ENCODE measurements around the gene MEGF11.
A peak's percentile ranks its signal among the peaks of the same experiment; 100 is the strongest.

Gene MEGF11

GRCh38 chr15:66099950-66100671 lies 153.4 kb downstream of the MEGF11 start (continued):
- no peak for TF ChIP-seq ZNF174 (tag by site-specific recombination; IDR thresholded peaks at IDR 0.05)
- TF ChIP-seq ZNF585B (tag by site-specific recombination; IDR thresholded peaks at IDR 0.05) = no peak

GRCh38 chr15:66098022-66098363 lies 155.6 kb downstream of the MEGF11 start:
- CTCF ChIA-PET = interaction anchor here (0.6 to 0.9 kb wide), 2 partner anchors 14 to 179 kb away, joined by 3 to 4 read pairs; no protein-coding TSS in a partner anchor
- H3K36me3 ChIP-seq (ENCODE audit: control insufficient read depth in 2 of 2, insufficient read depth in 1 of 2, low read length in 2 of 2) = no peaks in the 10 kb centered on the region

GRCh38 chr15:66097151-66098021 lies 156.2 kb downstream of the MEGF11 start:
- Histone ChIP-seq H3K36me3 (ENCODE audit: control insufficient read depth in 2 of 2, insufficient read depth in 1 of 2, low read length in 2 of 2) (no peaks in the 10 kb centered on the region), H3K4me1 (ENCODE audit: control insufficient read depth, insufficient read depth, low read length) (peaks cover 3% of the 10 kb centered on the region), H3K9me3 (ENCODE audit: control insufficient read depth, insufficient read depth, low read depth, low read length) (no peaks in the 10 kb centered on the region), H3K4me3 (ENCODE audit: low read depth, low read length) (no peak overlapping the region), H3K27ac (ENCODE audit: extremely low read depth, low read depth, low read length) (no peak overlapping the region)
- no peak for TF ChIP-seq ZNF302 (tag by site-specific recombination; IDR thresholded peaks at IDR 0.05; ENCODE audit: low read depth)
- TF ChIP-seq ZNF692 (tag by site-specific recombination; IDR thresholded peaks at IDR 0.05) = no peak
- peak; percentile 87 for TF ChIP-seq ZNF449 (tag by site-specific recombination; IDR thresholded peaks at IDR 0.05)
- ChIA-PET POLR2A (no interaction called here), CTCF (interaction anchor here (0.6 to 0.9 kb wide), 2 partner anchors 13 to 179 kb away, joined by 3 to 4 read pairs; no protein-coding TSS in a partner anchor)

More at GRCh38 chr15:66098022-66098363, 155.6 kb downstream of the MEGF11 start:
- H3K9me3 ChIP-seq (ENCODE audit: control insufficient read depth, insufficient read depth, low read depth, low read length) = no peaks in the 10 kb centered on the region
- TF ChIP-seq ZNF600 (tag by site-specific recombination; IDR thresholded peaks at IDR 0.05) = no peak
- peak; percentile 93 for TF ChIP-seq REST (tag by site-specific recombination; IDR thresholded peaks at IDR 0.05)
- peaks cover 3% of the 10 kb centered on the region for H3K4me1 ChIP-seq (ENCODE audit: control insufficient read depth, insufficient read depth, low read length)
- POLR2A ChIA-PET = no interaction called here
- H3K27ac ChIP-seq (ENCODE audit: extremely low read depth, low read depth, low read length) = no peak overlapping the region
- no peak overlapping the region for H3K4me3 ChIP-seq (ENCODE audit: low read depth, low read length)

- no peak overlapping the region for H3K4me3 ChIP-seq (ENCODE audit: low read depth, low read length)
- no peaks in the 10 kb centered on the region for H3K9me3 ChIP-seq (ENCODE audit: control insufficient read depth, insufficient read depth, low read depth, low read length)
- no peak overlapping the region for H3K27ac ChIP-seq (ENCODE audit: extremely low read depth, low read depth, low read length)
- H3K4me1 ChIP-seq (ENCODE audit: control insufficient read depth, insufficient read depth, low read length) = peaks cover 3% of the 10 kb centered on the region
- POLR2A ChIA-PET = no interaction called here
- H3K36me3 ChIP-seq (ENCODE audit: control insufficient read depth in 2 of 2, insufficient read depth in 1 of 2, low read length in 2 of 2) = no peaks in the 10 kb centered on the region
- CTCF ChIA-PET = no interaction called here
- TF ChIP-seq PATZ1 (tag by site-specific recombination; IDR thresholded peaks at IDR 0.05) (no peak), ZNF138 (tag by site-specific recombination; IDR thresholded peaks at IDR 0.05; ENCODE audit: borderline replicate concordance) (no peak), OVOL3 (tag by site-specific recombination; IDR thresholded peaks at IDR 0.05) (no peak), ZNF600 (tag by site-specific recombination; IDR thresholded peaks at IDR 0.05) (no peak), ZNF510 (tag by site-specific recombination; IDR thresholded peaks at IDR 0.05; ENCODE audit: insufficient replicate concordance) (no peak), SP7 (tag by site-specific recombination; IDR thresholded peaks at IDR 0.05) (no peak), ZNF169 (tag by site-specific recombination; IDR thresholded peaks at IDR 0.05) (no peak), KLF9 (tag by site-specific recombination; IDR thresholded peaks at IDR 0.05; ENCODE audit: low read depth) (no peak), AEBP2 (tag by site-specific recombination; IDR thresholded peaks at IDR 0.05; ENCODE audit: borderline replicate concordance) (no peak), ZNF37A (tag by site-specific recombination; IDR thresholded peaks at IDR 0.05) (no peak), GLIS2 (tag by site-specific recombination; IDR thresholded peaks at IDR 0.05) (no peak)
Measured at GRCh38 chr15:66096688-66097058, 156.9 kb downstream of the MEGF11 start.
